Spleen (tissue), 7 donors: ENCODE measurements around the gene ANO2.

Experiments used
- POLR2A ChIP-seq, 3 donors: fragments of 450-650 bp; IDR thresholded peaks; one replicate each; pipeline ENCODE4 v1.5.1; 2017; ENCODE audit warnings: antibody characterized with exemption in 3 of 3, mild to moderate bottlenecking in 1 of 3
- TF ChIP-seq, protein P1 (sequence below), 11 experiments: fragments of 200-600 bp in 7 of 11; fragments of 450-650 bp in 4 of 11; sonication (generic) in 4 of 11; IDR thresholded peaks in 8 of 11; conservative IDR thresholded peaks in 3 of 11; 1 replicate in 7 of 11; 2 replicates in 4 of 11; pipeline versions ENCODE4 v1.4.0 to v1.8.0; 2016 to 2021; ENCODE audit warnings: antibody characterized with exemption in 11 of 11, inconsistent platforms in 4 of 11, mild to moderate bottlenecking in 1 of 11
- donor health status: DM: no; HTN: no; CAD: no; lungs with moderate emphysema.
- donor health status: DM: no; HTN: no; CAD: no.
- donor health status: DM: no; HTN: no; CAD: no.

- TF ChIP-seq, protein P1, sequence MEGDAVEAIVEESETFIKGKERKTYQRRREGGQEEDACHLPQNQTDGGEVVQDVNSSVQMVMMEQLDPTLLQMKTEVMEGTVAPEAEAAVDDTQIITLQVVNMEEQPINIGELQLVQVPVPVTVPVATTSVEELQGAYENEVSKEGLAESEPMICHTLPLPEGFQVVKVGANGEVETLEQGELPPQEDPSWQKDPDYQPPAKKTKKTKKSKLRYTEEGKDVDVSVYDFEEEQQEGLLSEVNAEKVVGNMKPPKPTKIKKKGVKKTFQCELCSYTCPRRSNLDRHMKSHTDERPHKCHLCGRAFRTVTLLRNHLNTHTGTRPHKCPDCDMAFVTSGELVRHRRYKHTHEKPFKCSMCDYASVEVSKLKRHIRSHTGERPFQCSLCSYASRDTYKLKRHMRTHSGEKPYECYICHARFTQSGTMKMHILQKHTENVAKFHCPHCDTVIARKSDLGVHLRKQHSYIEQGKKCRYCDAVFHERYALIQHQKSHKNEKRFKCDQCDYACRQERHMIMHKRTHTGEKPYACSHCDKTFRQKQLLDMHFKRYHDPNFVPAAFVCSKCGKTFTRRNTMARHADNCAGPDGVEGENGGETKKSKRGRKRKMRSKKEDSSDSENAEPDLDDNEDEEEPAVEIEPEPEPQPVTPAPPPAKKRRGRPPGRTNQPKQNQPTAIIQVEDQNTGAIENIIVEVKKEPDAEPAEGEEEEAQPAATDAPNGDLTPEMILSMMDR (IDR thresholded peaks at IDR 0.05 in 8 of 11, conservative IDR thresholded peaks at IDR 0.05 in 3 of 11) = no peak
- no peak for TF ChIP-seq POLR2A (IDR thresholded peaks at IDR 0.05)
Observed at GRCh38 chr12:5872745-5873144, 72.3 kb downstream of the ANO2 start.
